Neural progenitor cell (in vitro differentiated cells): ENCODE data around the gene RNF187. TPM values are rescaled to one million over a fixed set of nuclear protein-coding genes. Genes with fewer than 3 reads are reported as not detected.

ENCODE experiments used
- DNase-seq: peaks from one replicate; pipeline ENCODE4 v3.0.0-alpha.2; 2016; ENCODE audit warnings: low spot score
- H2AFZ ChIP-seq: fragments of 200-600 bp; sonication (generic); replicated peaks from 2 replicates; pipeline ENCODE4 v1.6.1; 2016; ENCODE audit warnings: antibody characterized with exemption
- H3F3A ChIP-seq: fragments of 200-600 bp; sonication (generic); 2 replicates; pipeline ENCODE4 v1.6.1; 2016; ENCODE audit warnings: antibody characterized with exemption, low read depth
- H3K27ac ChIP-seq: fragments of 200-600 bp; sonication (generic); 2 replicates; pipeline ENCODE4 v1.5.1; 2016; ENCODE audit warnings: mild to moderate bottlenecking
- H3K27me3 ChIP-seq: fragments of 200-600 bp; sonication (generic); 2 replicates; pipeline ENCODE4 v1.6.1; 2016; ENCODE audit warnings: mild to moderate bottlenecking, moderate library complexity
- H3K36me3 ChIP-seq: fragments of 200-600 bp; sonication (generic); 2 replicates; pipeline ENCODE4 v1.5.1; 2016
- H3K4me1 ChIP-seq: fragments of 200-600 bp; sonication (generic); 2 replicates; pipeline ENCODE4 v1.6.1; 2016; ENCODE audit warnings: mixed run types
- H3K4me2 ChIP-seq: fragments of 200-600 bp; sonication (generic); 2 replicates; pipeline ENCODE4 v1.6.1; 2016
- H3K4me3 ChIP-seq: fragments of 200-600 bp; sonication (generic); 2 replicates; pipeline ENCODE4 v1.5.1; 2016
- H3K79me2 ChIP-seq: fragments of 200-600 bp; sonication (generic); 2 replicates; pipeline ENCODE4 v1.6.1; 2016; ENCODE audit warnings: low read depth
- H3K9ac ChIP-seq: fragments of 200-600 bp; sonication (generic); 2 replicates; pipeline ENCODE4 v1.6.1; 2016
- H3K9me3 ChIP-seq: fragments of 200-600 bp; sonication (generic); 2 replicates; pipeline ENCODE4 v1.5.1; 2016; ENCODE audit warnings: low read depth
- H4K20me1 ChIP-seq: fragments of 200-600 bp; sonication (generic); 2 replicates; pipeline ENCODE4 v1.6.1; 2016; ENCODE audit warnings: low read depth
- H3K27ac Mint-ChIP-seq: 3 replicates; pipeline ENCODE4 v1.8.0; 2021; ENCODE audit warnings: mixed read lengths
- H3K27me3 Mint-ChIP-seq: 2 replicates; pipeline ENCODE4 v1.8.0; 2022; ENCODE audit warnings: low read depth, mild to moderate bottlenecking, inconsistent platforms, moderate library complexity, mixed read lengths; ENCODE audit not compliant: insufficient read depth
- H3K36me3 Mint-ChIP-seq: 3 replicates; pipeline ENCODE4 v1.8.0; 2021; ENCODE audit warnings: mixed read lengths
- H3K4me1 Mint-ChIP-seq: 3 replicates; pipeline ENCODE4 v1.8.0; 2021; ENCODE audit warnings: mixed read lengths
- H3K4me3 Mint-ChIP-seq: 3 replicates; pipeline ENCODE4 v1.8.0; 2021; ENCODE audit warnings: mild to moderate bottlenecking, moderate library complexity, mixed read lengths
- H3K9me3 Mint-ChIP-seq: 3 replicates; pipeline ENCODE4 v1.8.0; 2020; ENCODE audit warnings: mixed read lengths
- CTCF ChIP-seq: fragments of 200-600 bp; sonication (generic); IDR thresholded peaks from 2 replicates; pipeline ENCODE4 v1.5.1; 2017; ENCODE audit warnings: antibody characterized with exemption, mild to moderate bottlenecking
- EZH2 ChIP-seq: fragments of 200-600 bp; sonication (generic); IDR thresholded peaks from 2 replicates; pipeline ENCODE4 v1.6.1; 2017; ENCODE audit warnings: antibody characterized with exemption, mild to moderate bottlenecking, moderate library complexity
- EZH2phosphoT487 ChIP-seq: fragments of 200-600 bp; sonication (generic); IDR thresholded peaks from 2 replicates; pipeline ENCODE4 v1.6.1; 2017; ENCODE audit warnings: antibody characterized with exemption
- total RNA-seq: library from RNA; depleted of rRNA; stranded (reverse); fragments of >200 nt; gene quantifications from 2 replicates; pipeline ENCODE4 v1.2.3, GENCODE V29; 2015; ENCODE audit warnings: low replicate concordance

RNF187 gene
- total RNA-seq, 1 donor from 2014 or later: 16.1 TPM

GRCh38 chr1:228527596-228527995, 40.4 kb downstream of the RNF187 start:
- no peak overlapping the region for H3K9ac ChIP-seq
- DNase-seq: no peak
- H3K4me1 ChIP-seq: no peaks in the 10 kb centered on the region
- Mint-ChIP-seq H3K9me3 (peaks cover 13% of the 10 kb centered on the region), H3K4me1 (no peaks in the 10 kb centered on the region), H3K4me3 (no peak overlapping the region), H3K27me3 (peaks cover 17% of the 10 kb centered on the region), H3K36me3 (no peaks in the 10 kb centered on the region), H3K27ac (no peak overlapping the region)
- no peaks in the 10 kb centered on the region for H3K9me3 ChIP-seq
- H3K27me3 ChIP-seq: no peaks in the 10 kb centered on the region
- H4K20me1 ChIP-seq: no peaks in the 10 kb centered on the region
- H3K27ac ChIP-seq: no peak overlapping the region
- H3K79me2 ChIP-seq: no peaks in the 10 kb centered on the region
- TF ChIP-seq EZH2phosphoT487 (no peak), EZH2 (no peak), CTCF (no peak)
- no peaks in the 10 kb centered on the region for H3K36me3 ChIP-seq
- no peak overlapping the region for H2AFZ ChIP-seq
- no peak overlapping the region for H3K4me2 ChIP-seq
- no peak overlapping the region for H3K4me3 ChIP-seq
- H3F3A ChIP-seq: no peaks in the 10 kb centered on the region

GRCh38 chr1:228528612-228529011, 41.4 kb downstream of the RNF187 start:
- Histone ChIP-seq H3K27me3 (no peaks in the 10 kb centered on the region), H3K4me2 (no peak overlapping the region)

GRCh38 chr1:228530086-228530758, 43.0 kb downstream of the RNF187 start:
- H4K20me1 ChIP-seq: no peaks in the 10 kb centered on the region
- no peaks in the 10 kb centered on the region for H3K27me3 ChIP-seq
- no peak overlapping the region for H3K4me2 ChIP-seq
- Mint-ChIP-seq H3K36me3 (no peaks in the 10 kb centered on the region), H3K4me3 (no peak overlapping the region), H3K27ac (no peak overlapping the region), H3K27me3 (peaks cover 14% of the 10 kb centered on the region), H3K9me3 (peaks cover 18% of the 10 kb centered on the region), H3K4me1 (no peaks in the 10 kb centered on the region)
- no peaks in the 10 kb centered on the region for H3K36me3 ChIP-seq
- no peak overlapping the region for H3K27ac ChIP-seq
- H3K79me2 ChIP-seq: no peaks in the 10 kb centered on the region
- H3K4me1 ChIP-seq: no peaks in the 10 kb centered on the region
- H2AFZ ChIP-seq: no peak overlapping the region
- no peak overlapping the region for H3K4me3 ChIP-seq
- TF ChIP-seq EZH2phosphoT487: no peak
- TF ChIP-seq EZH2: no peak
- TF ChIP-seq CTCF: no peak
- H3K9me3 ChIP-seq: no peaks in the 10 kb centered on the region
- no peak for DNase-seq
- H3K9ac ChIP-seq: no peak overlapping the region
- no peaks in the 10 kb centered on the region for H3F3A ChIP-seq

More at GRCh38 chr1:228528612-228529011, 41.4 kb downstream of the RNF187 start:
- Histone ChIP-seq H2AFZ (no peak overlapping the region), H4K20me1 (no peaks in the 10 kb centered on the region), H3K4me3 (no peak overlapping the region), H3K27ac (no peak overlapping the region), H3K9ac (no peak overlapping the region), H3K9me3 (no peaks in the 10 kb centered on the region), H3F3A (no peaks in the 10 kb centered on the region), H3K4me1 (no peaks in the 10 kb centered on the region), H3K79me2 (no peaks in the 10 kb centered on the region), H3K36me3 (no peaks in the 10 kb centered on the region)
- Mint-ChIP-seq H3K9me3 (peaks cover 13% of the 10 kb centered on the region), H3K4me1 (no peaks in the 10 kb centered on the region), H3K36me3 (no peaks in the 10 kb centered on the region), H3K27me3 (peaks cover 15% of the 10 kb centered on the region), H3K4me3 (no peak overlapping the region), H3K27ac (no peak overlapping the region)
- TF ChIP-seq EZH2: no peak
- TF ChIP-seq EZH2phosphoT487: no peak
- TF ChIP-seq CTCF: no peak
- no peak for DNase-seq
